Activated naive CD4-positive, alpha-beta T cell treated with anti-CD3 and anti-CD28 coated beads, Interleukin-2, amount 50 U/mL, for 24 hours (primary cell): ENCODE results near the gene GABRG3.
"Not testable (repeated sequence)": the region's sequence is repeated elsewhere in the genome, so short reads cannot be mapped to it uniquely, and the experiment has no call there.

Source experiments
- H3K27ac Mint-ChIP-seq: one replicate; pipeline ENCODE4 v1.8.0; 2021; ENCODE audit warnings: mild to moderate bottlenecking, mixed read lengths
- H3K27me3 Mint-ChIP-seq: one replicate; pipeline ENCODE4 v1.8.0; 2021; ENCODE audit warnings: mixed read lengths
- H3K36me3 Mint-ChIP-seq: one replicate; pipeline ENCODE4 v1.8.0; 2021; ENCODE audit warnings: mixed read lengths
- H3K4me1 Mint-ChIP-seq: one replicate; pipeline ENCODE4 v1.8.0; 2021; ENCODE audit warnings: mixed read lengths
- H3K4me3 Mint-ChIP-seq: one replicate; pipeline ENCODE4 v1.8.0; 2021; ENCODE audit warnings: mild to moderate bottlenecking, mixed read lengths
- H3K9me3 Mint-ChIP-seq: one replicate; pipeline ENCODE4 v1.8.0; 2021; ENCODE audit warnings: mixed read lengths

GABRG3 gene

GRCh38 chr15:27135151-27135550 lies 164.2 kb downstream of the GABRG3 start:
- no peak overlapping the region for H3K27ac Mint-ChIP-seq
- no peak overlapping the region for H3K4me3 Mint-ChIP-seq
- peaks cover 26% of the 10 kb centered on the region for H3K9me3 Mint-ChIP-seq
- H3K36me3 Mint-ChIP-seq: no peaks in the 10 kb centered on the region
- H3K4me1 Mint-ChIP-seq: no peaks in the 10 kb centered on the region
- peaks cover 3% of the 10 kb centered on the region for H3K27me3 Mint-ChIP-seq

DNA sequence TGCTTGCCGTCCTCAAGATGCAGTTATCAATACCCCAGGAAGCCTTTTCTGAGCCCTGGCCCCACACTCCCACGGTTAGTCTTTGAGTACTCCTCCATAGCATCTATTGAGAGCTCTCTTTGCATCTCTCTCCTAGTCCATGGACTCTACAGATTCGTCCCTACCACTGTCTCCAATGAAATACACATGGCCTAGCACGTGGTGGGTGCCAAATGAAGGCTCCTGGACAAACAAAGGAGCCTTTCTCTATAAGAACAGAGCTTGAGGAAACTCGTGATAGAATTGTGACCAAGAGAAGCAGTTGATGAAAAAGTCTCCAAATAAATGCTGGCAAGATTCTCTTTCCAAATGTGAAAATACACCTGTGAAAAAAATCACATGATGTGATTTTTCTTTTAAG lies 166.1 kb downstream of the GABRG3 start:
- H3K4me1 Mint-ChIP-seq: no peaks in the 10 kb centered on the region
- no peak overlapping the region for H3K4me3 Mint-ChIP-seq
- peaks cover 5% of the 10 kb centered on the region for H3K27me3 Mint-ChIP-seq
- no peaks in the 10 kb centered on the region for H3K36me3 Mint-ChIP-seq
- H3K27ac Mint-ChIP-seq: no peak overlapping the region
- H3K9me3 Mint-ChIP-seq: peaks cover 19% of the 10 kb centered on the region

DNA sequence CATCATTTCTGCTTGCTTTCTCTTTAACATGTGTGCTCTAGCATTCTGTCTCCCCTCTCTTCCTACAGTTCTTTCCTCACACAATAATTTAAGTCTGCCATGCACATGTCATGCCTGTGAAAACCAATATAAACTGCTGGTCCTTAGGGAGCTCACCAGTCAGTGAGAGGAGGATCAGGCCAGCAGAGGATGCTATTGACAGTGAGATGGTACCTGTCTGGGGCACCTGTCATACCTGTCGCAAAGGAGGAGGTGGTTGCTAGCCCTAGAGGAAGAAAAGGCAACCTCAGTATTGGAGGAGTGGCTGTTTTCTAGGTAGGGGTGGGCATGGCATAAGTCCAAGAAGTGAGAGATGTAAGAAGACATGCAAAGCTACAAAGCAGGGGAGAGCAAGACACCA lies 194.6 kb downstream of the GABRG3 start:
- H3K27ac Mint-ChIP-seq: no peak overlapping the region
- H3K27me3 Mint-ChIP-seq: no peaks in the 10 kb centered on the region
- H3K4me3 Mint-ChIP-seq: no peak overlapping the region
- H3K36me3 Mint-ChIP-seq: no peaks in the 10 kb centered on the region
- no peaks in the 10 kb centered on the region for H3K4me1 Mint-ChIP-seq
- no peaks in the 10 kb centered on the region for H3K9me3 Mint-ChIP-seq

DNA sequence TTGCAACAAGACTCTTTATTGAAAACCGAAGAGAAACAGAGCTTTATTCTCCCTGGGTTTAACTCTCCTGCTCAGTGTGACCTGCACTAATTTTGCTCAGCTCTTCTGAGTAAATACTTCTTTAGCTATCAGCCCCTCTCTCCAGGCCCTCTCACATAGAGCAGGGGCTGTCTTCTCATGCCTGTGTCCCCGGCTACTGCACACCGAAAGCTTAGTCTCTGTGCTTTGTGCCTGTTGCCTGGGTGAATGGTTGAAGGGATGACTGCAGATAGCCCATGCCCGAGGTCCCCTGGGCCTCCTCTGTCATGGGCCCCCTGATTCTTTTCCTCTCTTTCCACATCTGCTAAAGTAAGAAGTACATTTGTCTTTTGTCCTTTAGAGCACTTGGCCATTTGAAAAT lies 195.9 kb downstream of the GABRG3 start:
- Mint-ChIP-seq H3K27me3 (no peaks in the 10 kb centered on the region), H3K4me3 (no peak overlapping the region), H3K36me3 (no peaks in the 10 kb centered on the region), H3K9me3 (no peaks in the 10 kb centered on the region), H3K27ac (no peak overlapping the region), H3K4me1 (no peaks in the 10 kb centered on the region)

DNA sequence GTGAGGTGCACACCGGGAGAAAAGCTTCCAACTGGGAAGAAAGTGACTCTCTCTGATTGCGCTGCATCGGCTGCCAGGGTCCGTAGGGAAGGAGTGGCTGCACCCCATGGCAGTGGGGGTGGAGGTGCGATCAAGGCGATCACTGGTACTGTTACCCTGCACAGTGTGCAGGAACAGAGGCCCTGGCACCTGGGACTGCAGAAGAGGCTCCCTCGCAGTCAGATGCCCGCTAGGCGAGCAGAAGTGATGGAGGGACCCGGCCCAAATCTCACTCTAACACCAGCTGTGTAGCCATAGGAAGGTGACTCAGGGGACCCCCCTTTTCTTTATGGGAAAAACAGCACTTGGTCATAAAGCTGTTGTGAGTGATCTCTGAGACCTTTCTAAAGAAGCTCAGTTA lies 196.8 kb downstream of the GABRG3 start:
- no peak overlapping the region for H3K4me3 Mint-ChIP-seq
- no peaks in the 10 kb centered on the region for H3K27me3 Mint-ChIP-seq
- H3K4me1 Mint-ChIP-seq: no peaks in the 10 kb centered on the region
- no peak overlapping the region for H3K27ac Mint-ChIP-seq
- no peaks in the 10 kb centered on the region for H3K9me3 Mint-ChIP-seq
- H3K36me3 Mint-ChIP-seq: no peaks in the 10 kb centered on the region

DNA sequence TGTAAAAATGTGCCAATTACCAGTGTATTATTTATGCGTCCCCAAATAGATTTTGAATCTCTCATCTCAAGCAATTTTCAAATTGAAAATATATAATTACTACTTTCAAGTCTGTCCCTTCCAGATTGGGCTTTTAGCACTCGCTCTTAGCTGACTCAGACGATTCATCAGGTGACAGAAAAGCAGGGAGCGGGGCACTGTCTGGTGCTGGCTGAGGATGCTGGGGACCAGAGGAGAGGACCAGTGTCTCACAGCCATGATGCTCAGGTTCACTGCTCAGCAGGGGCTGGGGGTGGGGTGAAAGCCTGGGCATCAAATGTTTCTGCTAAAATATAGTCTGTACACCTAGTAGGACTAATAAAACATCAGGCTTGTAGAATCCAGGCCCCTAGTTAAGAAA lies 199.9 kb downstream of the GABRG3 start:
- Mint-ChIP-seq H3K27ac (no peak overlapping the region), H3K36me3 (no peaks in the 10 kb centered on the region), H3K27me3 (no peaks in the 10 kb centered on the region), H3K4me1 (no peaks in the 10 kb centered on the region), H3K4me3 (no peak overlapping the region), H3K9me3 (no peaks in the 10 kb centered on the region)

GRCh38 chr15:27172821-27173220 lies 201.8 kb downstream of the GABRG3 start:
- Mint-ChIP-seq H3K27me3 (no peaks in the 10 kb centered on the region), H3K36me3 (no peaks in the 10 kb centered on the region), H3K27ac (no peak overlapping the region), H3K4me1 (no peaks in the 10 kb centered on the region), H3K9me3 (no peaks in the 10 kb centered on the region), H3K4me3 (no peak overlapping the region)

GRCh38 chr15:27175472-27176153 lies 204.6 kb downstream of the GABRG3 start:
- Mint-ChIP-seq H3K27ac (no peak overlapping the region), H3K9me3 (no peaks in the 10 kb centered on the region), H3K4me3 (no peak overlapping the region), H3K36me3 (no peaks in the 10 kb centered on the region), H3K27me3 (no peaks in the 10 kb centered on the region), H3K4me1 (no peaks in the 10 kb centered on the region)

DNA sequence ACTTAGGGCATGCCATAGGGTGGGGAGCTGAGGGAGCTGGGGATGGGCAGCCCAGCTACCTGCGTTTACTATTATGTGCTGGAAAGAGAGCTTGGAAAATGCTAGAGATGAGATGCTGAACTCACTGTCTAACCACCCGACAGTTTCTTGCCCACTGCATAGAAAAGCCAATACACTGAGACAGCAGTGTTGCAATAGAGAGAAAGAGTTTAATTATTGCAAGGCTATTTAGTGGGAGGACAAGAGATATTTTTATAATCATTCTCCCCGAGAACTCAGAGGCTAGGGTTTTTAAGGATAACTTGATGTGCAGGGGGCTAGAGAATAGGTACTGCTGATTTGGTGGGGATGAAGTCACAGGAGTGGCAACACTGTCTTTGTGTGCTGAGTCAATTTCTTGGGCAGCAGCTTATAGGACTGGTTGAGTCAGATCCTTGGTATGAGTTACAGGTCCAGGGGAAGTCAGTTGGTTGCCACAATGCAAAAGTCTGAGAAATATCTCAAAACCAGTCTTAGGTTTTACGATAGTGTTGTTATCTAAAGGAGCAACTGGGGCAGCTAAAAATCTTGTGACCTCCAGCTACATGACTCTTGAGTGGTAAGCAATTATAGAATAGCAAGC lies 205.9 kb downstream of the GABRG3 start:
- H3K9me3 Mint-ChIP-seq: no peaks in the 10 kb centered on the region
- H3K27ac Mint-ChIP-seq: no peak overlapping the region
- H3K4me3 Mint-ChIP-seq: no peak overlapping the region
- no peaks in the 10 kb centered on the region for H3K27me3 Mint-ChIP-seq
- H3K4me1 Mint-ChIP-seq: no peaks in the 10 kb centered on the region
- no peaks in the 10 kb centered on the region for H3K36me3 Mint-ChIP-seq

GRCh38 chr15:27179789-27180188 lies 208.8 kb downstream of the GABRG3 start:
- Mint-ChIP-seq H3K27ac (no peak overlapping the region), H3K9me3 (no peaks in the 10 kb centered on the region), H3K27me3 (no peaks in the 10 kb centered on the region), H3K4me3 (no peak overlapping the region), H3K36me3 (no peaks in the 10 kb centered on the region), H3K4me1 (no peaks in the 10 kb centered on the region)

DNA sequence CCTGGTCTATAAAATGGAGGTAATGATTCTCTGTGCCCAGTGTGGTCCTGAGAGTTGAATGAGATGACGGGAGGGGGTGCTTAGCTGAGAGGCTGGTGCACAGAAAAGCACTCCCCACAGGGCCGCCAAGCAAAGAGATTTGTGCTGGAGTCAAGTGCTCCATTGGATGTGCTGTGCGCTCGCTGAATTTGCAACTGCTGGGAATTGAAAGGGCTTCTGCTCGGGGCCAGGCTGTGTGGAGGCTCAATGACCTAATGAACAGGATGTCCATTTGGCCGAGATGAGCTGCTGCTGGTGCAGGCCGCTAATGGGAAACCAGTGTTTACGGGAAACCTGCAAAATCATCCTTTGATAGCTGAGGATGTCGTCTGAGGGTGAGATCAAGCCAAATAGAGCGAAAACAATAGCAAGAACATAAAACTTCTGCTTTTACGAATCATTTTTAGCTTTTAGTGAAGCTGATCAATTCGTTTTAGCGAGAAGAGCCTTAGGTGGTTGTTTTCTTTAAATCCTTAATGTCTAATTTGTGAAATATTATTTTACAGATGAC lies 211.7 kb downstream of the GABRG3 start:
- H3K27ac Mint-ChIP-seq: no peak overlapping the region
- peaks cover 12% of the 10 kb centered on the region for H3K9me3 Mint-ChIP-seq
- H3K4me3 Mint-ChIP-seq: no peak overlapping the region
- H3K27me3 Mint-ChIP-seq: no peaks in the 10 kb centered on the region
- H3K36me3 Mint-ChIP-seq: no peaks in the 10 kb centered on the region
- no peaks in the 10 kb centered on the region for H3K4me1 Mint-ChIP-seq

GRCh38 chr15:27183201-27183600 lies 212.2 kb downstream of the GABRG3 start:
- H3K27me3 Mint-ChIP-seq: no peaks in the 10 kb centered on the region
- no peaks in the 10 kb centered on the region for H3K4me1 Mint-ChIP-seq
- H3K36me3 Mint-ChIP-seq: no peaks in the 10 kb centered on the region
- no peak overlapping the region for H3K27ac Mint-ChIP-seq
- peaks cover 12% of the 10 kb centered on the region for H3K9me3 Mint-ChIP-seq
- H3K4me3 Mint-ChIP-seq: no peak overlapping the region

- not testable (repeated sequence) for H3K4me3 Mint-ChIP-seq, H3K27ac Mint-ChIP-seq, H3K36me3 Mint-ChIP-seq, H3K27me3 Mint-ChIP-seq, H3K4me1 Mint-ChIP-seq
- H3K9me3 Mint-ChIP-seq: peaks cover 12% of the 10 kb centered on the region
Observed at GRCh38 chr15:27191515-27191914, 220.5 kb downstream of the GABRG3 start.

DNA sequence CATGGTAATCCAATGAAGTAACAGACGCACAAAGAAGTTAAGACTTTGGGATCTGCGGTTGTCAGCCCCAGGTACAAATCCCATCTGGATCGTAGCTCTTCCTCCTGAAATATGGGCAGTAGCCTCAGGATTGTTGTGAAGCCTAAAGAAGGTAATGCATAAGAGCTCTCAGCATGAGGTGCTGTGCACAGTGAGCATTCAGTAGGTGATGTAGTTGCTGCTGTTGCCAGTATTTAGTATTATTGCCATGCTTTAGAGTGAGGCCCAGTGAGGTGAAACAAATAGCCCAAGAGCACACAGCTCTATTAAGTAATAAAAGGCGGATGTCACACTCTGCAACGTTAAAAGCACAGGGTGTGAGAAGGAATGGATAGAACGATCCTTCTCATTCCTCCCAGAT lies 225.7 kb downstream of the GABRG3 start:
- H3K4me3 Mint-ChIP-seq: no peak overlapping the region
- H3K4me1 Mint-ChIP-seq: no peaks in the 10 kb centered on the region
- H3K27me3 Mint-ChIP-seq: no peaks in the 10 kb centered on the region
- H3K9me3 Mint-ChIP-seq: peaks cover 6% of the 10 kb centered on the region
- no peak overlapping the region for H3K27ac Mint-ChIP-seq
- H3K36me3 Mint-ChIP-seq: no peaks in the 10 kb centered on the region

GRCh38 chr15:27201425-27201824 lies 230.4 kb downstream of the GABRG3 start:
- H3K27ac Mint-ChIP-seq: no peak overlapping the region
- H3K9me3 Mint-ChIP-seq: peaks cover 9% of the 10 kb centered on the region
- H3K4me3 Mint-ChIP-seq: no peak overlapping the region
- H3K4me1 Mint-ChIP-seq: no peaks in the 10 kb centered on the region
- no peaks in the 10 kb centered on the region for H3K36me3 Mint-ChIP-seq
- no peaks in the 10 kb centered on the region for H3K27me3 Mint-ChIP-seq

DNA sequence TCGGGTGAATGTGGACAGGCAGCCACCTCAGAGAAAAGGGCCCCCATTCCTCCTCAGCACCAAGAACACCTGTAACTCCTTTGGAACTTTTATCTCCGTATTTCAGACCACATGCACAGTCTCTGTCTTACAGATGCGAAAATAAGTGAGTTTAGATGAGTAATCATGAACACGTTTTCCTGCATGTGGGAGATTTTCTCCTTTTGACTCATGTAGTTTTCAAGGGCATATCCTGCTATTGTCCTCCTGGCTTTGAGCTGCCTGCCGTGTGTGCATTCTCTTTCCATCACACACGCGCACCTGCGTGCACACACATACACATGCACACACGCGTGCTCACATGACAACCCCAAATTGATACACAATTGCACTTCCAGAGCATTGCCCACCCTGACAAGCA lies 239.2 kb downstream of the GABRG3 start:
- Mint-ChIP-seq H3K27ac (no peak overlapping the region), H3K36me3 (no peaks in the 10 kb centered on the region), H3K4me1 (no peaks in the 10 kb centered on the region), H3K4me3 (no peak overlapping the region), H3K27me3 (no peaks in the 10 kb centered on the region), H3K9me3 (peaks cover 17% of the 10 kb centered on the region)

DNA sequence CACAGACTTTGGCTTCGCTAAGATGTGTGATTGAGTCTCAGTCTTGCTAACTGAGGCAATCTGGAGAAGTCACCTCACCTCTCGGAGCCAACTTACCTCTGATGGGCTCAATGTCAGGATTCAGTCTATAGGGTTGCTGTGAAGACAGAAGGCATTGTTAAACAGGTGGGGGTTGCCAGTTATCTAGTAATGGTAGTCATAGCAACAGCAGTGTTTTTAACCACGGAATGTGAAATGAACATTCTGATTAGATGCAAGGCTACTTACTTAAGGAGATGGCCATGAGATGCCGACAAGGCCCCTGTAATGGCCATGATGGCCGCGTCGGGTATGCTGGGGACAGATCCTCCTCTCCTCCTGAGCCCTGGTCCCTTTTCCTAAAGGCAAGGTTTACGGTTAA lies 243.1 kb downstream of the GABRG3 start:
- Mint-ChIP-seq H3K36me3 (no peaks in the 10 kb centered on the region), H3K27me3 (no peaks in the 10 kb centered on the region), H3K9me3 (peaks cover 4% of the 10 kb centered on the region), H3K27ac (no peak overlapping the region), H3K4me3 (no peak overlapping the region), H3K4me1 (no peaks in the 10 kb centered on the region)
